Neutrophil (primary cell): ENCODE measurements around the gene UFL1.
"Not testable (repeated sequence)": the region's sequence is repeated elsewhere in the genome, so short reads cannot be mapped to it uniquely, and the experiment has no call there.

Experiments
- H3K27ac ChIP-seq: fragments of 200-600 bp; sonication (generic); 2 replicates; pipeline ENCODE4 v1.5.1; 2016; ENCODE audit warnings: mild to moderate bottlenecking, moderate library complexity
- H3K27me3 ChIP-seq: fragments of 200-600 bp; sonication (generic); 2 replicates; pipeline ENCODE4 v1.6.0; 2016; ENCODE audit warnings: mild to moderate bottlenecking
- H3K36me3 ChIP-seq: fragments of 200-600 bp; sonication (generic); 2 replicates; pipeline ENCODE4 v1.5.1; 2017
- H3K4me1 ChIP-seq, 2 experiments: fragments of 200-600 bp in 1 of 2; sonication (generic) in 1 of 2; 1 replicate in 1 of 2; 2 replicates in 1 of 2; pipeline versions ENCODE4 v1.5.1 to v1.6.1; 2013 to 2016; ENCODE audit warnings: low read depth in 1 of 2, low read length in 1 of 2, mild to moderate bottlenecking in 1 of 2, moderate library complexity in 1 of 2; ENCODE audit not compliant: control insufficient read depth in 1 of 2, insufficient read depth in 1 of 2
- H3K4me3 ChIP-seq, 2 experiments: fragments of 200-600 bp in 1 of 2; sonication (generic) in 1 of 2; 1 replicate in 1 of 2; 2 replicates in 1 of 2; pipeline ENCODE4 v1.5.1; 2013 to 2016; ENCODE audit warnings: low read depth in 1 of 2, low read length in 1 of 2, mild to moderate bottlenecking in 1 of 2, moderate library complexity in 1 of 2
- H3K9me3 ChIP-seq: fragments of 200-600 bp; sonication (generic); 2 replicates; pipeline ENCODE4 v1.5.1; 2016
- CTCF ChIP-seq: fragments of 200-600 bp; sonication (generic); IDR thresholded peaks from 2 replicates; pipeline ENCODE4 v1.5.1; 2016; ENCODE audit warnings: antibody characterized with exemption

Gene UFL1

GRCh38 chr6:96521644-96522464, at the start of gene UFL1:
Gene UFL1, plus strand, starts transcription at chr6:96521806. Its CDS starts 68 bp downstream, at chr6:96521874.
- H3K4me1 ChIP-seq, result peaks cover 6 to 16% of the 10 kb centered on the region in 2 experiments
- no peaks in the 10 kb centered on the region for H3K27me3 ChIP-seq
- peaks cover 14% of the 10 kb centered on the region for H3K36me3 ChIP-seq
- H3K4me3 ChIP-seq, result peak within 1 kb of the TSS; percentile 73 to 80
- no peak for TF ChIP-seq CTCF
- peak within 1 kb of the TSS; percentile 80 for H3K27ac ChIP-seq
- no peaks in the 10 kb centered on the region for H3K9me3 ChIP-seq

GRCh38 chr6:96472291-96472690, 49.3 kb upstream of the UFL1 start:
- not testable (repeated sequence) for H3K36me3 ChIP-seq, H3K27me3 ChIP-seq, H3K27ac ChIP-seq, H3K9me3 ChIP-seq, H3K4me1 ChIP-seq, H3K4me3 ChIP-seq

- H3K9me3 ChIP-seq, result no peaks in the 10 kb centered on the region
- H3K4me3 ChIP-seq, result no peak overlapping the region
- no peaks in the 10 kb centered on the region for H3K27me3 ChIP-seq
- no peaks in the 10 kb centered on the region for H3K36me3 ChIP-seq
- no peaks in the 10 kb centered on the region for H3K4me1 ChIP-seq
- no peak for TF ChIP-seq CTCF
- H3K27ac ChIP-seq, result no peak overlapping the region
Observed at GRCh38 chr6:96478695-96479094, 42.9 kb upstream of the UFL1 start.

GRCh38 chr6:96491926-96492325, 29.7 kb upstream of the UFL1 start:
- no peak for TF ChIP-seq CTCF
- H3K27ac ChIP-seq, result no peak overlapping the region
- H3K4me1 ChIP-seq, result no peaks in the 10 kb centered on the region
- H3K9me3 ChIP-seq, result no peaks in the 10 kb centered on the region
- no peak overlapping the region for H3K4me3 ChIP-seq
- no peaks in the 10 kb centered on the region for H3K27me3 ChIP-seq
- no peaks in the 10 kb centered on the region for H3K36me3 ChIP-seq

GRCh38 chr6:96499781-96500180, 21.8 kb upstream of the UFL1 start:
- Histone ChIP-seq H3K36me3 (no peaks in the 10 kb centered on the region), H3K4me3 (no peak overlapping the region), H3K9me3 (no peaks in the 10 kb centered on the region), H3K4me1 (no peaks in the 10 kb centered on the region), H3K27ac (no peak overlapping the region), H3K27me3 (no peaks in the 10 kb centered on the region)
- TF ChIP-seq CTCF, result no peak

- TF ChIP-seq CTCF, result no peak
Observed at GRCh38 chr6:96502915-96503314, 18.7 kb upstream of the UFL1 start.

More at GRCh38 chr6:96502915-96503314, 18.7 kb upstream of the UFL1 start:
- no peak overlapping the region for H3K27ac ChIP-seq
- H3K9me3 ChIP-seq, result no peaks in the 10 kb centered on the region
- no peaks in the 10 kb centered on the region for H3K4me1 ChIP-seq
- no peaks in the 10 kb centered on the region for H3K27me3 ChIP-seq
- no peaks in the 10 kb centered on the region for H3K36me3 ChIP-seq
- no peak overlapping the region for H3K4me3 ChIP-seq
